K562 (cell line): ENCODE data around the gene STK24. TPM values are rescaled to one million over a fixed set of nuclear protein-coding genes. Genes with fewer than 3 reads are reported as not detected.

Experiments used
- ATAC-seq: fragments of 200-7000 bp; cut with Tn5 transposase; 3 replicates; pipeline ENCODE4 v1.9.1; 2020; ENCODE audit warnings: moderate library complexity
- BruUV-seq: library from RNA; stranded (reverse); fragments of 400-500 nt; replicated peaks from 2 replicates; lab custom pipeline; 2021; lab: Mats Ljungman, UMichigan
- CTCF ChIA-PET: fragments of 300-600 bp; formaldehyde crosslinking; extraction: SDS; loops from one replicate; lab custom pipeline; 2021; ENCODE audit warnings: low intra/inter-chr PET ratio; lab: Yijun Ruan, JAX
- POLR2A ChIA-PET: fragments of 300-600, 350-650 bp; sonication (Branson Sonifier 250); formaldehyde crosslinking; extraction: SDS; loops from one replicate; lab custom pipeline; 2021; ENCODE audit warnings: antibody characterized with exemption, inconsistent platforms; lab: Yijun Ruan, JAX
- DNase-seq, 4 experiments: peaks; one replicate each; pipeline versions ENCODE4 v3.0.0 to v3.0.0-alpha.2; 2011 to 2018; ENCODE audit warnings: low spot score in 3 of 4, mixed read lengths in 3 of 4; ENCODE audit errors: extremely low read depth in 1 of 4
- FAIRE-seq: peaks from 2 replicates; lab custom pipeline; 2011; peaks lifted over from hg19 to GRCh38; lab: Jason Lieb, UNC
- H2AFZ ChIP-seq: 2 replicates; pipeline ENCODE4 v1.6.0; 2011; ENCODE audit warnings: low read depth, low read length, control low read depth, inconsistent platforms
- H3K27ac ChIP-seq: fragments of 200-600 bp; 3 replicates; pipeline ENCODE4 v1.8.0; 2011; ENCODE audit warnings: low read depth, mild to moderate bottlenecking, control low read depth, inconsistent platforms, low read length, moderate library complexity, mixed read lengths; ENCODE audit errors: extremely low read depth
- H3K27me3 ChIP-seq, 2 experiments: fragments of 300-600 bp in 1 of 2; 2 replicates in 1 of 2; 3 replicates in 1 of 2; pipeline versions ENCODE4 v1.6.0 to v1.8.0; 2011; ENCODE audit warnings: inconsistent platforms in 2 of 2, low read length in 2 of 2, mild to moderate bottlenecking in 1 of 2, mixed read lengths in 1 of 2, moderate library complexity in 1 of 2; ENCODE audit not compliant: control insufficient read depth in 2 of 2, insufficient read depth in 2 of 2
- H3K36me3 ChIP-seq: fragments of 300-600 bp; 3 replicates; pipeline ENCODE4 v1.8.0; 2011; ENCODE audit warnings: mild to moderate bottlenecking, low read length, inconsistent platforms; ENCODE audit not compliant: control insufficient read depth, insufficient read depth
- H3K4me1 ChIP-seq, 2 experiments: fragments of 200-600 bp in 1 of 2; replicated peaks in 1 of 2; 2 replicates in 1 of 2; 3 replicates in 1 of 2; pipeline versions ENCODE4 v1.5.1 to v1.8.0; 2011; ENCODE audit warnings: inconsistent platforms in 2 of 2, low read length in 2 of 2, mild to moderate bottlenecking in 1 of 2, mixed read lengths in 1 of 2, moderate library complexity in 1 of 2; ENCODE audit not compliant: control insufficient read depth in 2 of 2, insufficient read depth in 2 of 2
- H3K4me2 ChIP-seq: 2 replicates; pipeline ENCODE4 v1.6.1; 2011; ENCODE audit warnings: low read length, control low read depth, inconsistent platforms, mixed read lengths; ENCODE audit not compliant: insufficient read depth
- H3K4me3 ChIP-seq: fragments of 200-600 bp; sonication (generic), shearing (Covaris generic); 2 replicates; pipeline ENCODE4 v1.5.1; 2016; ENCODE audit warnings: control low read depth, inconsistent platforms
- H3K79me2 ChIP-seq: fragments of 200-600 bp; 3 replicates; pipeline ENCODE4 v1.8.0; 2011; ENCODE audit warnings: low read length, inconsistent platforms; ENCODE audit not compliant: control insufficient read depth, insufficient read depth
- H3K9ac ChIP-seq, 2 experiments: 2 replicates each; pipeline versions ENCODE4 v1.6.0 to v1.6.1; 2011; ENCODE audit warnings: low read depth in 2 of 2, low read length in 2 of 2, control low read depth in 1 of 2, inconsistent platforms in 1 of 2, mild to moderate bottlenecking in 1 of 2, mixed read lengths in 1 of 2; ENCODE audit not compliant: insufficient read depth in 1 of 2
- H3K9me1 ChIP-seq: one replicate; pipeline ENCODE4 v1.6.0; 2011; ENCODE audit warnings: inconsistent platforms, mild to moderate bottlenecking, low read length, moderate library complexity; ENCODE audit not compliant: control insufficient read depth, insufficient read depth
- H3K9me3 ChIP-seq: replicated peaks from 2 replicates; pipeline ENCODE4 v1.5.1; 2011; ENCODE audit warnings: low read depth, low read length, inconsistent platforms; ENCODE audit not compliant: control insufficient read depth, insufficient read depth
- H4K20me1 ChIP-seq: replicated peaks from 2 replicates; pipeline ENCODE4 v1.6.1; 2011; ENCODE audit warnings: low read length, inconsistent platforms, mixed read lengths; ENCODE audit not compliant: control insufficient read depth, insufficient read depth
- ARHGAP35 ChIP-seq: fragments of 450-650 bp; IDR thresholded peaks from 2 replicates; pipeline ENCODE4 v1.6.1; 2018; ENCODE audit not compliant: partially characterized antibody
- ASH1L ChIP-seq: fragments of 450-650 bp; IDR thresholded peaks from 2 replicates; pipeline ENCODE4 v1.6.1; 2018; ENCODE audit warnings: borderline replicate concordance, mild to moderate bottlenecking, low read depth; ENCODE audit not compliant: partially characterized antibody
- CBFB ChIP-seq: sonication (generic); formaldehyde crosslinking; IDR thresholded peaks from 2 replicates; pipeline ENCODE4 v1.4.0; 2020; ENCODE audit warnings: mild to moderate bottlenecking, missing genetic modification reagents
- FOXA1 ChIP-seq: fragments of 450-650 bp; IDR thresholded peaks from 2 replicates; pipeline ENCODE4 v1.6.1; 2016; ENCODE audit warnings: mild to moderate bottlenecking, borderline replicate concordance
- ZBTB7A ChIP-seq: IDR thresholded peaks from 2 replicates; pipeline ENCODE4 v1.6.1; 2011; ENCODE audit warnings: low read depth, mild to moderate bottlenecking, low read length, moderate library complexity, borderline replicate concordance; ENCODE audit not compliant: control insufficient read depth
- ZKSCAN3 ChIP-seq: fragments of 250-450 bp; sonication (Bioruptor Pico); IDR thresholded peaks from 2 replicates; pipeline ENCODE4 v1.4.0; 2020
- ZNF217 ChIP-seq: sonication (generic); formaldehyde crosslinking; IDR thresholded peaks from 2 replicates; pipeline ENCODE4 v1.8.0; 2022; ENCODE audit warnings: mild to moderate bottlenecking, missing genetic modification reagents
- WGBS: fragments of 100-300 bp; shearing (Covaris generic); methylation state at CpG from one replicate; pipeline ENCODE4 v1.1.6; 2016; ENCODE audit warnings: low coverage, mixed read lengths; ENCODE audit not compliant: insufficient coverage; ENCODE audit errors: missing lambda C conversion rate; 5-methylcytosine and 5-hydroxymethylcytosine counted together
- in situ Hi-C: fragments of 300-500 bp; cut with MboI; formaldehyde crosslinking; loops from 4 replicates; pipeline ENCODE4 v1.15.0; 2018; ENCODE audit warnings: inconsistent platforms, mixed read lengths
- intact Hi-C: fragments of 100-400 bp; cut with micrococcal nuclease; formaldehyde crosslinking; loops from 2 replicates; pipeline ENCODE4 v1.14.2; 2022
- polyA plus RNA-seq, 8 experiments: library from polyadenylated mRNA; depleted of rRNA in 4 of 8; stranded (reverse) in 5 of 8; unstranded in 3 of 8; fragments of >200 nt; fragmentation: Nextera tagmentation in 2 of 8; fragmentation: Illumina TruSeq in 1 of 8; extraction: Ambion mirVana in 2 of 8; extraction: Trizol in 1 of 8; gene quantifications; 2 replicates each; pipeline versions ENCODE4 v1.2.1 to v1.2.3, GENCODE V29; 2011 to 2014; ENCODE audit warnings: inconsistent platforms in 1 of 8, missing spikeins in 1 of 8
- total RNA-seq, 7 experiments: library from RNA; depleted of rRNA in 6 of 7; stranded (reverse); fragments of >200 nt in 6 of 7; fragmentation: Illumina TruSeq in 2 of 7; extraction: Trizol in 2 of 7; gene quantifications; 2 replicates each; pipeline versions ENCODE4 v1.2.1 to v1.2.3, GENCODE V29; 2011 to 2021; ENCODE audit warnings: low replicate concordance in 1 of 7

The STK24 gene
- total and polyA plus RNA-seq, 9 of the 15 experiments (the other 6 are each of a cell fraction or from before 2014, with no cell fraction given): 3.8 to 78.4 (median 28.2) TPM

DNA sequence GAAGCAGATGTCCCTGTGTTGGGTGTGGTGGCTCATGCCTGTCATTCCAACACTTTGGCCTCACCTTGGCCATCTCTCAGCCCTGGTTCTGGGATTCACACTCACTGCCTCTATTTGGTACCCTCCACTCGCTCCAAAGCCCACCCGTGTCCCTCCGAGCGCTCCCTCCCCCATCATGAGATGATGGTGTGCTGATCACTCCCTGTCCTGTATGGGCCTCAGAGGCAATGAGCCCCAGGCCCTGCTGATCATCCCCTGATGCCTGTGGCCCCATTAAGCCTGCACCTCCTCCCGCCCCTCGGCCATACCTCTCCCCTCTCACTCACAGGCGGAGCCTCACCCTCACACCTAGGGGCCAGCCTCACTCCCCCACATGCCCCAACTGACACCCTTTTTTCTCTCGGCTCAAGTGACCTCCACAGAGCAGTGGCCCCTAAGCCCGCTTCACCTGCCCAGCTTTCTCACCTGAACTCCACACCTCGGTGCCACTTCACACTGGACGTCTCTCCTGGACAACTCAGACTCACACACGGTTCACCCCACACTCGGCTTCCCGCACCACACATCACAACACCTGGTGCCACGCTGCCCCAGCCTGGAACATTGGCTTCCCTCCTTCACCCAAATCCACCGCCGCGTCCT, 114.5 kb downstream of the STK24 start:
- BruUV-seq: no TSS peak
- POLR2A ChIA-PET: interaction anchor here (0.6 kb wide), 1 partner anchor 135 kb away, joined by 3 read pairs; no protein-coding TSS in a partner anchor
- Histone ChIP-seq H3K79me2 (no peaks in the 10 kb centered on the region), H3K27me3 (no peaks in the 10 kb centered on the region), H3K9me3 (no peaks in the 10 kb centered on the region), H3K27ac (no peak overlapping the region), H3K4me3 (no peak overlapping the region), H3K9me1 (no peaks in the 10 kb centered on the region), H3K4me2 (no peak overlapping the region), H3K36me3 (peaks cover 60% of the 10 kb centered on the region; the same call in 2 of the 3 replicates), H3K9ac (peak overlapping the region in 1 of 2 experiments; percentile 17; a peak in 2 of 4 replicates), H3K4me1 (no peaks in the 10 kb centered on the region), H2AFZ (no peak overlapping the region), H4K20me1 (no peaks in the 10 kb centered on the region)
- in situ Hi-C loops: no loop called here
- intact Hi-C loops: no loop called here
- ATAC-seq (no peak), FAIRE-seq (no peak), DNase-seq (no peak)
- no peak for TF ChIP-seq ZKSCAN3 (CRISPR knock-in tag)
- no peak for TF ChIP-seq ZBTB7A
- no peak for TF ChIP-seq ASH1L
- TF ChIP-seq FOXA1: no peak
- no peak for TF ChIP-seq ARHGAP35
- TF ChIP-seq CBFB (CRISPR knock-in tag): no peak
- no peak for TF ChIP-seq ZNF217 (CRISPR knock-in tag)
- CTCF ChIA-PET: no interaction called here
- WGBS: 86% methylated on average over 14 of the region's 18 CpGs
